HG02588 (cell line): Measurements from ENCODE around the gene POLR1G.
"Not testable (repeated sequence)": the region's sequence is repeated elsewhere in the genome, so short reads cannot be mapped to it uniquely, and the experiment has no call there.

Experiments
- ATAC-seq: cut with Tn5 transposase; IDR thresholded peaks from one replicate; pipeline ENCODE4 v1.9.1; 2021; ENCODE audit warnings: mild to moderate bottlenecking, moderate library complexity; ENCODE audit not compliant: unreplicated experiment

Gene POLR1G

DNA sequence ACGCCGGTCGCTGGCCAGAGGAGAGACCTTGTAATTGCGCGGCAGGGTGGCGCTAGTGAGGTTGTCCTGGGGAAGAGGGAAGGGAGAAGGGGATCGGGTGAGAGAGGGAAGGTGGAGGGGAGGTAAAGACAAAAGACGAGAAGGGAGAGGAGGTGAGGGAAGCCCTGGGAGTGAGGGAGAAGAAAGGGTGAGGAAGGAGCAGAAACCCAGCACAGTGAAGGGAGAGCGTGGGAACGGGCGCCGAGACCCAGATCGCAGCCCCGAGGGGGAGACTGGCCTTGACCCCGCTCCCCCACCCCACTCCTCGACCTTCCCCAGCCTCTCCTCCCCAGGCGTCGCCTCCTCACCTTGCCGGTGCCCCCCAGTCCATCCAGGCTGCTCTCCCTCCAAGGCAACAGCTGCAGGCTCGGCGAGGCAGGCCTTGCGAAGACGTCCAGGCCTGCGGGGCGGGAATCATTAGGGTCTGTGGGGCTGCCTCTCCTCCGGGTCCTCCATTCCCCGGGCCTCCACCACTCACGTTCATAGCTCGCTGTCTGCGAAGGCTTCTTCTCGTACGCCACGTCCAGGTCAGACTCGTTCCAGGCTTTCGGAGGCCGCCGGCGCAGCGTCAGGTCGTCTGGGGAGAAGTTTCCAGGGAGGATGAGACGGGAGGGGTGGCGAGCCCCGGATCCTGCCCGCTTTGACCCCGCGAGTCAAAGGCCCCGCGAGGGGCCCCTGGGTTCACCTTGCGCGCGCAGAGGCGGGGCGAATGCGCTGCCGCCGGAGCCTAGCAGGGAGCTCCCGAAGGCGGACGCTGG is 10.4 kb upstream of the POLR1G start:
- no peak for ATAC-seq

GRCh38 chr19:45400192-45400591 is 6.3 kb upstream of the POLR1G start:
- no peak for ATAC-seq

- ATAC-seq = no peak
Observed at GRCh38 chr19:45401815-45402214, 4.6 kb upstream of the POLR1G start.

DNA sequence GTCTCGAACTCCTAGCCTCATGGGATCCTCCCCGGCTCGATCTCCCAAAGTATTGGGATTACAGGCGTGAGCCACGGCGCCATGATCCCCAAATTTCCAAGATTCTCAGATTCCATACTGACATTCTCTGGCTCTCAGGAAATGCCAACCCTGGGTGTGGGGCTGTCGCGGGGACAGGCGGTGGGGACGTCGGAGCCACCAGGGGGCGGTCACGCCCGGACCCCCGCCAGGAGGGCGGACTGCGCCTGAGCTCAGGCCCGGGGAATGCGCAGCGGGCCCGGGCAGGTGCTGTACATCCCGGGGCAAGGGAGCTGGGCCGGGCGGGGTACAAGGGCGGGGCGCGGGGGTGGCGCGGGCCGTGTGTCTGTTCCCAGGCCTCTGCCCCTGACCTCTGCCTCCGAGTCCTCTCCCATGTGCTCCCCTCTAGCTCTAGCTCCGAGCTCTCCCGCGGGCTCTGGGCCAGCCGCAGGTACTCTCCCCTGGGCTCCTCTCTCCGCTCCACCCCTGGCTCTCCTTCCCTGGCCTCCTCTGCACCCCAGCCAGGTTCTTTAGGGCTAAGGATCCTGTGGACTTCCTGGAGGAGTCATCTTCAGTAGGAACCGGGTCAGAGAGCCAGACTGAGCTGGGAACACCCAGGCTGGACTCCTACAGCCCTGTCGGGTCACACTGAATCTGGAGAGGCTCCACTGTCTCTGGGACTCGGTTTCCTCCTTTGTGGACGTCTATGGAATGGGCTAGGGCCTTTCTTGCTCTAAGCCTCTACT is 4.0 kb upstream of the POLR1G start:
- ATAC-seq = no peak

GRCh38 chr19:45403272-45403671 is 3.2 kb upstream of the POLR1G start:
- ATAC-seq = no peak

- no peak for ATAC-seq
Observed at GRCh38 chr19:45403781-45404556, 2.5 kb upstream of the POLR1G start.

GRCh38 chr19:45404557-45405434 is 1.6 kb upstream of the POLR1G start, which contains the start of gene PPP1R13L:
PPP1R13L (minus strand) TSS chr19:45405069; CDS start chr19:45398318, 6,751 bp downstream.
- no peak for ATAC-seq

DNA sequence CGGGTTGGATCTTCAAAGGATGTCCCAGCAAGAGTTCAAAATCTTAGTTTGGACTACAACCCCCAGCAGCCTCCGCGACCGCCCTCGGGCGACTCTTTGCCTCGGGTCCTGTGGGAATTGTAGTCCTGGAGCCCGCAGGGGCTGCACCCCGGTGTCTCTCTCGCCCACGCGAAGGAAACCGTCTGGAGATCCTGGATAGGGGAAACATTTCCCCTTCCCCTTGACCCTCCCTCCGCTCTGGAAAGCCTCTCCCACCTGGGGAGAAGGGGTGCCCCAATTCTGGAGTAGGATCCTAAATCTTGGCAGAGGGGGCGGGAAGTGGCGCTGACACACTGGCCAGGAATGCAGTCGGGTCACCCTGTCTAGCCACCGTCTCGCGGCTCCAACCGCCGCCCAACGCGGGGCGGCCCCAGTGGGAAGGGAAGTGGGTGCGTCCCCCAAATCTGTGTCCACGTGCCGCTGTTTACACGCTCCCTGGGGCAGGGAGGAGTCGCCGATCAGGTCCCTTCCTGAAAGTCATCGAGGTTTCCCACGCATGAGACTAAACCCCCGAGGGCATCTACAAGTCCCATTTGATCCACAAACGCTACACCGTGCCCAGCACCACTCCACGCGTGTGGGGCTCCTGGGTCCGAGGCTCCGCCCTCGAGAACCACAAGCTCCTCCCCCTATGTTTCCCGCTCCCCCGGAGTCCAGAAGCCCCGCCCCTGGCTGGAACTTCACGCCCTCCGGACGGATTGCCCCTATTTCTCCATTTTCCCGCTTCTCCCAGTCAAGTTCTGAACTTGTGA is 814 bp upstream of the POLR1G start:
- ATAC-seq = peak; percentile 36

GRCh38 chr19:45407091-45407375 is 589 bp downstream of the POLR1G start:
- ATAC-seq = no peak

- not testable (repeated sequence) for ATAC-seq
Observed at GRCh38 chr19:45407585-45407984, 1.1 kb downstream of the POLR1G start.

DNA sequence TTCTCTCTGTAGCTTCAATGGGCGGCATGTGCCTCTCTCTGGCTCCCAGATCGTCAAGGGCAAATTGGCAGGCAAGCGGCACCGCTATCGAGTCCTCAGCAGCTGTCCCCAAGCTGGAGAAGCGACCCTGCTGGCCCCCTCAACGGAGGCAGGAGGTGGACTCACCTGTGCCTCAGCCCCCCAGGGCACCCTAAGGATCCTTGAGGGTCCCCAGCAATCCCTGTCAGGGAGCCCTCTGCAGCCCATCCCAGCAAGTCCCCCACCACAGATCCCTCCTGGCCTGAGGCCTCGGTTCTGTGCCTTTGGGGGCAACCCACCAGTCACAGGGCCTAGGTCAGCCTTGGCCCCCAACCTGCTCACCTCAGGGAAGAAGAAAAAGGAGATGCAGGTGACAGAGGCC is 1.7 kb downstream of the POLR1G start:
- ATAC-seq = no peak

GRCh38 chr19:45408830-45409556 is 2.5 kb downstream of the POLR1G start:
- no peak for ATAC-seq

- no peak for ATAC-seq
Observed at GRCh38 chr19:45409557-45409920, 3.1 kb downstream of the POLR1G start.

DNA sequence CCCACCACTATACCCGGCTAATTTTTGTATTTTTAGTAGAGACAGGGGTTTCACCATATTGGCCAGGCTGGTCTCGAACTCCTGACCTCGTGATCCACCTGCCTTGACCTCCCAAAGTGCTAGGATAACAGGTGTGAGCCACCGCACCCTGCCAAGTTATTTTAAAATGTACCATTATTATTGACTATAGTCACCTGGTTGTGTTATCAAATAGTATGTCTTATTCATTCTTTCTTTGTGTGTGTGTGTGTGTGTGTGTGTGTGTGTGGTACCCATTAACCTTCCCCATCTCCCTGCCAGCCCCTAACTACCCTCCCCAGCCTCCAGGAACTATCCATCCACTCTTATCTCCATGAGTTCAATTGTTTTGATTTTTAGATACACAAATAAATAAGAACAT is 3.9 kb downstream of the POLR1G start:
- not testable (repeated sequence) for ATAC-seq

- ATAC-seq = no peak
Observed at GRCh38 chr19:45413497-45413896, 7.1 kb downstream of the POLR1G start.

- no peak for ATAC-seq
Observed at GRCh38 chr19:45414468-45414867, 8.0 kb downstream of the POLR1G start.

DNA sequence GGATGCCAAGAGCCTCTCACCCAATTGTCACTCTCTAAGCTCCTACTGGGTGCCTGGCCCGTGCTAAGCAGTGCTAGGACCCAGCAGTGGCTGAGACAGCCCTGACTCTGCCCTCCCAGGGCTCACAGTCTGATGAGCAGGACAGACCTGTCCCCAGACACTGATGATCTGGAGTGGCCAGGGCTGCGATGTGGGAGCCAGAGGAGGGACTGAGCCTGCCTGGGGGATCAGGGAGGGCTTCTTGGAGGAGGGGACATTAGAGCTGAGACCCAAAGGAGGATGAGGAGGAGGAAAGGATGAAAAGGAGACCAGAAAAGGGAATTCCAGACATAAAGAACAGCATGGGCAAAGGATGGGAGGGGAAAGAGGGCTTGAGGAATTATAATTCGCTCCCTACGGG is 10.7 kb downstream of the POLR1G start:
- ATAC-seq = no peak

DNA sequence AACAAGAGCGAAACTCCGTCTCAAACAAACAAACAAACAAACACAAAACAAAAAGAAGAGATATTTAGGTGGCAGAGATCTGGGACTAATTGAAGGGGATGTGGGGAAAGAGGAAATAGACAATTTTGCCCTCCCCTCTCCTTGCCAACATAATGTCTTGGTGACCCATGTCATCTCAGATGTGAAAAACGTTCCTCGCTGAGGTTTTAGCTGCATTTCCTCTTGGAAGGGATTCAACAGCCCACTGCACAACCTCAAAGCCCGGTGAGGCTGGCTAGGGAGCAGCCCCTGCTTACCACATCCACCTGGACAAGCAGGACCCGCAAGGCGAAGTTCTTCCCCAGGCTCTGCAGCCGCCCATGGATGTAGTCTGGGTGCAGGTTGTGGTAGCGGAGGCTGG is 12.4 kb downstream of the POLR1G start:
- ATAC-seq = no peak

GRCh38 chr19:45419396-45419795 is 13.0 kb downstream of the POLR1G start:
- peak; percentile 43 for ATAC-seq
